Left renal cortex interstitium (tissue), 4 donors: ENCODE data around the gene C18orf32. TPM values are rescaled to one million over a fixed set of nuclear protein-coding genes. Genes with fewer than 3 reads are reported as not detected.
A peak's percentile ranks its signal among the peaks of the same experiment; 100 is the strongest.
"Not testable (repeated sequence)": the region's sequence is repeated elsewhere in the genome, so short reads cannot be mapped to it uniquely, and the experiment has no call there.

Experiments used
- DNase-seq, 4 donors: peaks; one replicate each; pipeline ENCODE4 v3.0.0-alpha.2; 2013; ENCODE audit warnings: low read depth in 4 of 4, low spot score in 2 of 4, missing footprints in 1 of 4
- polyA plus RNA-seq, 4 donors: library from polyadenylated mRNA; unstranded; fragments of 120-200 nt; gene quantifications; one replicate each; pipeline ENCODE4 v1.2.1, GENCODE V29; 2013; ENCODE audit not compliant: insufficient read length in 4 of 4

Gene C18orf32
- 10 to 100 TPM; 27.7 to 33.7 (median 32.1) TPM for polyA plus RNA-seq

DNA sequence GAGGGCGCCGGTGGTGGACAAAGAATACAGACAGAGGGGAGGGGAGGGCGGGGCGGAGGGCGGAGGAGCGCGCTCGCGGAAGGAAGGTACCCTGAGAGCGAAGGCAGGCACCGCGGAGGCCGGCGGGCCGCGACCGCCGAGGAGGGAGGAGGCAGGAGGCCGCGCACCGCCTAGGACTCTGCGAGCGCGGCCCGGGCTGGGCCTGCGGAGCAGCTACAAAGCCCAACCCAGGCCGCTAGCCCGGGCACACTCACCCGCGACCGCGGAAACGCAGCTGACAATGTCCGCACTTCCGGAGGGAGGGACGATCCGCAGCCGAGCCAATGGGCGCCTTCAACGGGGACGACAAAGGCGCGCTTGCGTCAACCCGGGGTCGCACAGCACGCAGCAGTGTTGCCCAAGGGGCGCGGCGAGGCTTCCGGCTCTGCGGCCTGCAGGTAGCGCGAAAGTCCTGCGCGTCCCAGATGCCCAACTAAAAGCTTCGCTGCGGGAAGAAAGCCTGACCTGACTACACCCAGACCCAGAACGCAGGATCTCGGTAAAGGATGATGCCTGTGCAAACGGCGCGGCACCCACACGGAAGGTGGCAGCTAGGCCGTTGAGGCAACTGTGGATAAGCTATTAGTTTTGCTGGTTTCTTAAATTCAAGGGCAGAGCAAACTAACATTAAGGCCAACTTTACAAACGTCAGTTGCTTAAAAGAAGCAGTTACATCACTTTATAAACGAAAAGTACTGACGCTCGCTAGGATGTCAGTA, at the start of gene C18orf32:
C18orf32 (minus strand) TSS at position 282 of the 758 bp plus-strand sequence. CDS start 3,486 bp downstream, outside the sequence.
- peak; percentile 73 to 89 (median 86) for DNase-seq

GRCh38 chr18:49534846-49535601, 48.0 kb upstream of the C18orf32 start:
- no peak for DNase-seq

DNA sequence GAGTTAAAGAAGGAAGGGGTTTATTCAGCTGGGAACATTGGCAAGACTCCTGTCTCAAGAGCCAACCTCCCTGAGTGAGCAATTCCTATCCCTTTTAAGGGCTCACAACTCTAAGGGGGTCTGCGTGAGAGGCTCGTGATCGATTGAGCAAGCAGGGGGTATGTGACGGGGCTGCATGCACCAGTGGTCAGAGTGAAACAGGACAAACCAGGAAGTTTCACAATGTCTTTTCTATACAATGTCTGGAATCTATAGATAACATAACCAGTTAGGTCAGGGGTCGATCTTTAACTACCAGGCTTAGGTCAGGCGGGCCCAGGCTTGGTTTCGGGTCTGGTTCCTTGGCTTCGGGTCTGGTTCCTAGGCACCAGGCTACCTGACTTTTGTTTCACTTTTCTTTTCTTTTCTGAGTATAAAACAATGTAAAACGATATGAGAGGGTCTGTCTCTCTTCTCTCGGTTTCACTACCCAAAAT, 44.7 kb upstream of the C18orf32 start:
- no peak for DNase-seq

DNA sequence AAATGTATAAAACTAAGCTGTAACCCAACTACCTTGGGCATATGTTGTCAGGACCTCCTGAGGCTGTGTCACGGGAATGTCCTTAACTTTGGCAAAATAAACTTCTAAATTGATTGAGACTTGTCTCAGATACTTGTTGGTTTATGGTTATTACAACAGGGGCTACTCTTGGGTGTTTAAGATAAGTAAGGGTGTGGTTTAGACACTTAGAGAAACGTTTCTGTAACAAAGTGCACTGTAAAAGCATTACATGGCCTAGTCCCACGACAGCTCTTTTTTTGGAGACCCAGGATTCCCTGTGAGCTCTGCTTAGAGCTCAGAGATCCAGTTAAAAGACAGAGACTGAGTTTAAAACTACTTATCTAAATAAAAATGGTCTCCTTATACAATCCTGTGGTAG, 42.6 kb upstream of the C18orf32 start:
- no peak for DNase-seq

GRCh38 chr18:49527631-49528327, 40.7 kb upstream of the C18orf32 start:
- no peak for DNase-seq

DNA sequence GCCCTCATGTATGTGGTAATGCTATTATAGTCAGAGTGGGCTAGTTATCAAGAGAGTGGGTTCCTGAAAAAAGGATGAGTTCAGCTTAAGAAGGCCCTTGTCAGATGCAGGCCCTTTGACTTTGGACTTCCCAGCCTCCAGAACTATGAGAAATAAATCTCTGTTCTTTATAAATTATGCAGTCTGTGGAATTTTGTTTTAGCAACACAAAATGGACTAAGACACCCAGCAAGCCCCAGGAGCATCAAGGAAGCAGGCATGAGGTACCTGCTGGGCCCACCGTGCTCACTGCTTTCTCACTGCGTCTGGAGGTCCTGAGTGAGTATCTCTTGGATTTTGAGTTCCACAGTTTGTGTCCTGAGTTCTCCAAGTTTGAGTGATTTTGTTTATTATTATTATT, 38.9 kb upstream of the C18orf32 start:
- no peak for DNase-seq

DNA sequence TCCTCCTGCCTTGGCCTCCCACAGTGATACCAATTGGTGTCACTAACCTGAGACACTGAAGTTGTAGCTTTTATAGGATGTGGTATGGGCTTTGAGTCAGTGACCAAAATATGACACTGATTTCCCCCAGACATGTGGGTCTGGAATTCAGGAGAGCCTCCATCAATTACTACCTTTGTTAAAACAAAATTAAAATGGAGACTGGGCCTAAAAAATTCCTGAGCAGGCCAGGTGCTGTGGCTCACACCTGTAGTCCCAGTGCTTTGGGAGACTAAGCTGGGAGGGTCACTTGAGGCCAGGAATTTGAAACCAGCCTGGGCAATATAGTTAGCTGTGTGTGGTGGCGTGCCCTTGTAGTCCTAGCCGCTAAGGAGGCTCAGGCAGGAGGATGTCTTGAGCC, 37.9 kb upstream of the C18orf32 start:
- no peak for DNase-seq

DNA sequence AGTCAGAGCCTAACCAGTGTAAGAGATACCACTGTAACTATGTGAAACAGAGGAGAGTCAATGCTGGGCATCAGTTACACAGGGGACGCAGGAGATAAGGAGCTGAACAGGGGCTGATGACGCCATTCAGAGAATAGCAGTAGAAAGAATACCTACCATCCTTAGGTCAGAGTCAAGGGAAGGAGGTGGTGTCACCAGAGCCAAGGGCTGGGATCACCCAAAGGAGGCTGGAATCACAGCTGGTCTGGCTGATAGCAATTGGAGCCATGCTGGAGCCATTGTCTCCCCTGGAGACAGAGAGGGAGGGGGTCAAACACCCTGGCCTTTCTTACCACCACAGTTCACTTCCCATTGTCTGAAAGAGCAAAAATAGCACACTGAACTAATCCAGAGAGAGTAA, 37.3 kb upstream of the C18orf32 start:
- no peak for DNase-seq

GRCh38 chr18:49523580-49524093, 36.6 kb upstream of the C18orf32 start:
- not testable (repeated sequence) for DNase-seq

GRCh38 chr18:49521216-49521835, 34.3 kb upstream of the C18orf32 start:
- DNase-seq: no peak

DNA sequence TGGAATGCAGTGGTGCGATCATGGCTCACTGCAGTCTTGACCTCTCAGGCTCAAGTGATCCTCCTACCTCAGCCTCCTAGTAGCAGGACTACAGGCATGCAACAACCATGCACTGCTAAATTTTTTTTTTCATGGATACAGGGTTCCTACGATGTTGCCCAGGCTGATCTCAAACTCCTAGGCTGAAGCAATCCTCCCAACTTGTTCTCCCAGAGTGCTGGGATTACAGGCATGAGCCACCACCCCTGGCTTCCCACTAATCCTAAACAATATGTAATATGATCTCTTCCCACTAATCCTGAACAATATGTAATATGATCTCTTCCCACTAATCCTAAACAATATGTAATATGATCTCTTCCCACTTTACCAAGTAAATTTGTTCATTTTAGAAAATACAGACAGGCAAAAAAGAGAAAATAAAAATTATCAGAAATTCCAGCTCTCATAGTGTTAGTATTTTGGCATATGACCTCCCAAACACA, 33.7 kb upstream of the C18orf32 start:
- DNase-seq: no peak

- no peak for DNase-seq
Observed at GRCh38 chr18:49519101-49519971, 32.3 kb upstream of the C18orf32 start.

DNA sequence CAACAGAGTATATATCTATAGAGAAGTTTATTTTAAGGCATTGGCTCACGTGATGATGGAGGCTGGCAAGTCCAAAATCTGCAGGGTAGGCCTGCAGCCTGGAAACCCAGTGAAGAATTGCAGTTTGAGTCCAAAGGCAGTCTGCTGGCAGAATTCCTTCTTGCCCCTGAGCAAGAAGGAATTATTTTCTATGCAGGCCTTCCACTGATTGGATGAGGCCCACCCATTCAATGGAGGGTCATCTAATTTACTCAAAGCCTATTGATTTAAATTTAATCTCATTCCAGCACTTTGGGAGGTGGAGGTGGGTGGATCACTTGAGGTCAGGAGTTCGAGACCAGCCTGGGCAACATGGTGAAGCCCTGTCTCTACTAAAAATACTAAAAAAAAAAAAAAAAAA, 30.4 kb upstream of the C18orf32 start:
- DNase-seq: no peak

GRCh38 chr18:49515516-49515915, 28.5 kb upstream of the C18orf32 start:
- no peak for DNase-seq

- DNase-seq: not testable (repeated sequence)
Observed at GRCh38 chr18:49515003-49515402, 28.0 kb upstream of the C18orf32 start.

DNA sequence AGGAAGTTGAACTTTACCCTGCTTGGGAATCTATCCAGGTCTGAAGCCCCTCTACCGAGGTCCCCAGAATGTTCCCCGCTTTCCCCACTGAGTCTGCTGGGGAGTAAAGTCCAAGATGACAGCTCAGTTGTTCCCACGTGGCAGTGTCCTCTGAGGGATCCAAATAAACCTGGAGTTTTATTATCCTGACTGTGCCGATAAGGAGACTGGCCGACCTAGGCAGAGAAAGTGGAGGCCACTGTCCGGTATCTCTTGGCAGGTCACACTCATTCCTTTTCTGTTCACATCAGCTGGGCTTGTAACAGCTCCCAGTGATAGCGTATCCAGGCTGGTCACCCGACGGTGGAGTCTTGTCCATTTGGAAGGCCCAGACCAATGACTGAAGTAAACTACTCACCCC, 27.5 kb upstream of the C18orf32 start:
- DNase-seq: no peak

DNA sequence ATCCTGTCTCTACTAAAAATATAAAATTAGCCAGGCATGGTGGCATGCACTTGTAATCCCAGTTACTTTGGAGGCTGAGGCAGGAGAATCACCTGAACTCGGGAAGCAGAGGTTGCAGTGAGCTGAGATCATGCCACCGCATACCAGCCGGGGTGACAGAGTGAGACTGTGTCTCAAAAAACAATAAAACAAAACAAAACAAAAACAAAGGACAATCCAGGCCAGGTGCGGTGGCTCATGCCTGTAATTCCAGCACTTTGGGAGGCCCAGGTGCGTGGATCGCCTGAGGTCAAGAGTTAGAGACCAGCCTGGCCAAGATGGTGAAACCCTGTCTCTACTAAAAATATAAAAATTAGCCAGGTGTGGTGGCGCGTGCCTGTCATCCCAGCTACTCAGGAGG, 25.8 kb upstream of the C18orf32 start:
- DNase-seq: not testable (repeated sequence)

DNA sequence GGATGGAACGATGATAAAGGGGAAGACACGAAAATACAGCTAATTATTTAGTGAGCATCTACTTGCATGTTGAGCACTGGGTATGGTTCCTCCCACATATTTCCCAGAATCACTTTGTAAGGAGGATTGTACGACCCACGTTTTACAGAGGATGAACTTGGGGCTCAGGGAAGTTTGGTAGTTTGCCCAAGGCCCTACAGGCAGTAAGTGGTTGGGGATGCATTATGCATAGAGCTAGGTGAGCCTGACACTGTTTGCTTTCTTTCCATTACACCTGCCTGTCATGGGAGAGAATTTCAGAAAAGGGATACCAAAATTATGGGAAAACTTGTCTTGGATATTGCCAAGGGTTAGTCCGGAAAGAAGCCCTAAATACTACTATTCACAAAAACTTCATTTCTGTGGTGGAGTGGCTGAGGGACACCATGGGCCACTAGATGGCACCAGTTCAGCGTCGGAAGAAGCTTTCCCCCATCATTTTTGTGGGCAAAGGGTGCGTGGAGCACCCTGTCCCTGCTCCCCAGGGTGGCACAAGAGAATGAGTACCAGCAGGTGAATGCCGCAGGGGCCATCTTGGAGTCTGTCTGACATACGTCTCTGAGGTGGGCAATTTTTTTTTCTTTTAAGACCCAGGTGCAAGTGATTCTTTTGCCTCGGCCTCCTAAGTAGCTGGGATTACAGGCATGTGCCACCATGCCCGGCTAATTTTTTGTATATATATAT, 23.5 kb upstream of the C18orf32 start:
- no peak for DNase-seq

DNA sequence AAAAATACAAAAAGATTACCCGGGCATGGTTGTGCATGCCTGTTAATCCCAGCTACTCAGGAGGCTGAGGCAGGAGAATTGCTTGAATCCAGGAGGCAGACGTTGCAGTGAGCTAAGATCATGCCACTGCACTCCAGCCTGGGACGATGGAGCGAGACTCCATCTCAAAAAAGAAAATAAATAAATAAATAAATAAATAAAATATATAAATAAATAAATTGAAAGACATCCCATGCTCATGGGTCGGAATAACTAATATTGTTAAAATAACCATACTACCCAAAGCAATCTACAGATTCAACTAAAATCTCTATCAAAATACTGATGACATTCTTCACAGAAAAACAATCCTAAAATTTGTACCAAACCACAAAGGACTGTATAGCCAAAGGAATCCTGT, 19.4 kb upstream of the C18orf32 start:
- DNase-seq: not testable (repeated sequence)
